GM12891 (cell line): ENCODE data around the gene CHST2.

Source experiments
- PAX5 ChIP-seq: IDR thresholded peaks from 2 replicates; pipeline ENCODE4 v1.6.1; 2011; ENCODE audit warnings: low read length, moderate library complexity, mild to moderate bottlenecking; ENCODE audit not compliant: insufficient read depth, severe bottlenecking
- POLR2A ChIP-seq: IDR thresholded peaks from 2 replicates; pipeline ENCODE4 v1.6.1; 2011; ENCODE audit warnings: low read depth, low read length, control low read depth
- POLR2AphosphoS5 ChIP-seq: IDR thresholded peaks from 2 replicates; pipeline ENCODE4 v1.6.1; 2011; ENCODE audit warnings: low read depth, low read length, control low read depth
- SPI1 ChIP-seq: IDR thresholded peaks from 2 replicates; pipeline ENCODE4 v1.6.1; 2011; ENCODE audit warnings: low read depth, low read length, control low read depth
- TAF1 ChIP-seq: IDR thresholded peaks from 2 replicates; pipeline ENCODE4 v1.6.1; 2011; ENCODE audit warnings: low read depth, low read length, control low read depth

- TF ChIP-seq POLR2A (no peak), PAX5 (no peak), POLR2AphosphoS5 (no peak), SPI1 (no peak), TAF1 (no peak)
These were observed 40.7 kb upstream of the CHST2 start for GRCh38 chr3:143078883-143079282.
